Measurements from ENCODE around the gene GABRA1. TPM values are rescaled to one million over a fixed set of nuclear protein-coding genes. Genes with fewer than 3 reads are reported as not detected.

The GABRA1 gene
- total RNA-seq = not detected
- long read RNA-seq = 0 reads

DNA sequence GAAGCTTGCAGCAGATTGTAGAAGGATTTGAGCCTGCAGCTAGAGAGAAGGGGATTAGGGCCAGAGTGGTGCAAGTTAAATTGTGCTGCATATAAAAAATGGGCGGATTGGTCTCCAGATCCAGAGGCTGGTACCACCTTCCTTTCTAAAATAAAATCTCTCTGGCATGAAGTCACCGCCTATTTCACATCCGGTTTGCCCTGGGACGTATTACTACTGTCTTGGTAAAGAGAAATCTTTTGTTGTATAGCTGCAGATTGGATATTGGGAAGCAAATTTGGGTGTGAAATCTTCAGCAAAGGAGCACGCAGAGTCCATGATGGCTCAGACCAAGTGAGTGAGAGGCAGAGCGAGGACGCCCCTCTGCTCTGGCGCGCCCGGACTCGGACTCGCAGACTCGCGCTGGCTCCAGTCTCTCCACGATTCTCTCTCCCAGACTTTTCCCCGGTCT is at the start of gene GABRA1:
TSS of gene GABRA1 (plus strand) at position 180 of the 451 bp plus-strand sequence. CDS start 2,691 bp downstream, outside the sequence.
- no peak for ATAC-seq (ENCODE audit: poor library complexity)

DNA sequence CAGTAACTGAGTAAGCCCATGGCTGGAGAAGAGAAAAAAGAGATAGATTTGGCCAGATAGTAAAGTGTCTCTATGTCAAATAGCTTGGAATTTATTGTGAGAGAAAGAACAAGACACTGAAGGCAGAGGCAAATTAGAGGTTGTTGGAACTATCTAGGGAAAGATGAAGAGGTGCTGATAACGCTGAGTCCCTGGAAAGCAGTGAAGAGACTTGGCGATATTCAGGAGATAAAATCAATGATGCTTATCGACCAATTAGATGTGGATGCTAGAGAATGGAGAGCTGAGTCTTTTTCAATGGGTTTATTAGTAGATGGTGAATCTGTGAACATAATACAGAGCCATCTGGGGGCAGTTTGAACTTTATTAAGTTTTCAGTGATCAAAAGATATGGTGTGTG is 48.6 kb upstream of the GABRA1 start:
- no peak for ATAC-seq (ENCODE audit: poor library complexity)
- no peak for DNase-seq

More for the DNA sequence above, at the start of gene GABRA1:
- intact Hi-C loops (cut with DNase I) = no loop called here
- DNase-seq = no peak

DNA sequence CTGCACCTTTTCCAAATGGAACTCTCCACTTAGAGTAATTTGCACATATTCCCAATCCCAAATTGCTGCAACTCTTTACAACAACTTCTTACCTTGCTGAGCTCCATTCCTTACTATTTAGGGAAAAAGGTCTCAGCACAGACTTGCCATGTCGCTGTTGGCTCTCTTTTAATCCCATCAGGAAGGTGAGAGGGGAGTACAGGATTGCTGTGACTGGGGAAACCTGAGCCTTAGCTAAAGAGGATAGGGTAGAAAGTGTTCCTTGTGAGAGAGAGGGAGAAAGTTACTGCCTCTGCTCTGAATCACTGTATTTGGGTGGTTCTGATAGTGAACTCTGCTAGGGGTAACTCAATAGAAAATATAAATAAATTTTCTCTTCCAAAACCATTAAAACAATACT is 43.7 kb upstream of the GABRA1 start:
- intact Hi-C loops (cut with DNase I) = no loop called here
- ATAC-seq (ENCODE audit: poor library complexity) (no peak), DNase-seq (no peak)

More for the DNA sequence above, 48.6 kb upstream of the GABRA1 start:
- intact Hi-C loops (cut with DNase I) = no loop called here

DNA sequence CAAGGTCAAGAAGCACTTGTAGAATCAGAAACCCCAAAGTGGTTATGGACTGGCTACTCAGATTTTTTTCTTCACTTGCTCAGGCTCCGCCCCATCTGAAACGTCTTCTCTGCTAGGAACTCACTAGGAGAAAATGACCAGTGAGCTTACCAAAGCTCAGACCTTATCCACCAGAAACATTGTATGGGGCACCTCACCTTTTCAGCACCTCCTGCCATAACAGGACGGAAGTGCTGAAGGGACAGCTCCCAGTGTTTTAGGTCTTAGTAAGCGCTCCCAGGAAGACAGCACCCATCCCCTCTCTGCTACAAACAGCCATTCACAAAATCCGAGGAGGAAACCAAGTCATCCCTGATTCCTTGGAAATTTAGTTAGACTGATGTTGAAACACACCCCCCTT is 1.2 kb upstream of the GABRA1 start:
- intact Hi-C loops (cut with DNase I) = no loop called here
- ATAC-seq (ENCODE audit: poor library complexity) (no peak), DNase-seq (no peak)

DNA sequence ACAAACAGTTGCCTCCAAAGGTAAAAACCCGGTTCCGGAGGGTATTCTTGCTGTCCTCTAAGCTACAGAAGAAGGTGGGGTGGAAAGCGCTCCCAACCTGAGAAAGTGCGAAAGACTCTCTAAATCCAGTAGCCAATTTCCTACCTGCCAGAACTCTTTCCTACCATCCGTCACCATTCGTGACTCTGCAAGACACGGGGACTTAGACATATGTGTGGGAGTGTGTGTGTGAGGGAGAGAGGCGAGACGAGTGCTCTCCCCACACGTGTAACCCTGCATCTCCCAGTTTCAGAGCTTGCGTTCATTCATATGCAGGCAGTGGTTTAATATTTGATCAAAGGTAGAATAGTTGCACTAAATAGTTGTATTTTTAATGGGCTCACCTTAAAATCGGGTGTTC is 473 bp upstream of the GABRA1 start:
- intact Hi-C loops (cut with DNase I) = no loop called here
- ATAC-seq (ENCODE audit: poor library complexity) (no peak), DNase-seq (no peak)

DNA sequence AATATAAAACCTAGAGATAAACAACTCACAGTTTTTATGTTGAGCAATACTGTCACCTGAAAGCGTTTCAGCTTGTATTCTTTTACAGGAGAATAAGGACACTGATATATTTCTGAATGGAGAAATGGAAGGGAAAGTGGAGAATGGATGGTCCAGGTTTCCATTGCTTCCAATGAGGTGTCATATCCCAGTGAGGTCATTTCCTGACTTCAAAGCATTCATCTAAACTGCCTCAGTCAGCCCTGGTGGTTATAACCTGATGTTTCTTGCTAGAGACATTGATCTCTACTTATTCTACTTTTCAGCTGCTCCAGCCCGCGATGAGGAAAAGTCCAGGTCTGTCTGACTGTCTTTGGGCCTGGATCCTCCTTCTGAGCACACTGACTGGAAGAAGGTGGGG is 2.6 kb downstream of the GABRA1 start:
- ATAC-seq (ENCODE audit: poor library complexity) (no peak), DNase-seq (no peak)
- intact Hi-C loops (cut with DNase I) = no loop called here

DNA sequence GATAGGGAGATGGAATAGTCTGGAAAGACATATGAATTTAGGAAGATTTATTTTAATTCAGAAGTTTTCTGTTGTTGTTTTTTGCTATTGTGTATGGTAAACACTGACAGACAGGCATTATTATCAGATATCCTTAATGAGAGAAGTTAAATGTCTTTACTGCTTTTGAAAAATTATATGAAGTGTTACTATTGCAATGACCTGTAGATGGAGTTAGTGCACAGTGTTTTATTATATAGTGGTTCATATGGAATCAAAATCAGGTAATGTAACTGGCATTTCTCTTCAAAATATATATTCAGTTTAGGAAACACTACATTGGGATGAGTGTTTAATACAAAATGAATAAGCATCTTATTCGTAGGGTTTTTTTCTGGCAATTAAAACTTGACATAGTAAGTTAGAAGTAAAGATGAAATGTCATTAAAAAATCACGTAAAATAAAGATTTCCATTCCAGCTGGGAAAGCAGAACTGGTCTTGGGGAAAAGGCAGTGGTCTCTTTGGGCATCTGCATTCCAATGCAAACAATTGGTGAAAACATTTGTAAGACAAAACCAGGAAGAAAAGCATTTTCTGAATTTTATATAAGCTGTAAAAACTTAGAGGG is 3.9 kb downstream of the GABRA1 start:
- intact Hi-C loops (cut with DNase I) = no loop called here
- DNase-seq (no peak), ATAC-seq (ENCODE audit: poor library complexity) (no peak)

DNA sequence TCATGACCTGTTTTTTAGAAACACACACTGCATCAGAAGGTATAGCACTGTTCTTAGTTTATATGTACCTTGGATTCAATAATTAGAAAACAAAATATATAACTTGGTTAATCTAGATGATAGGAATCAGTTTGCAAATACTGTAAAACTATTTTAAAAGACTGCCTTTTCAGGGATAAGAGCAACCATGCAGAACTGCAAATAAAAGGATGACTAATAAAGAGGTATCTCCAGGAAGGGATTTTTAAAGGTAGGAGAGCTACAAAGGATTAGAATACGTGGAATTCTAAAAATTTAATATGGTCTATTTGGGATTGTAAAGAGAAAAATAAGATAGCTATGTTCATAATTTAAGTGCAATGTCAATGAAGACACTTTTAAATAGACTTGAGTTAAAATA is 9.4 kb downstream of the GABRA1 start:
- DNase-seq (no peak), ATAC-seq (ENCODE audit: poor library complexity) (no peak)
- intact Hi-C loops (cut with DNase I) = no loop called here

DNA sequence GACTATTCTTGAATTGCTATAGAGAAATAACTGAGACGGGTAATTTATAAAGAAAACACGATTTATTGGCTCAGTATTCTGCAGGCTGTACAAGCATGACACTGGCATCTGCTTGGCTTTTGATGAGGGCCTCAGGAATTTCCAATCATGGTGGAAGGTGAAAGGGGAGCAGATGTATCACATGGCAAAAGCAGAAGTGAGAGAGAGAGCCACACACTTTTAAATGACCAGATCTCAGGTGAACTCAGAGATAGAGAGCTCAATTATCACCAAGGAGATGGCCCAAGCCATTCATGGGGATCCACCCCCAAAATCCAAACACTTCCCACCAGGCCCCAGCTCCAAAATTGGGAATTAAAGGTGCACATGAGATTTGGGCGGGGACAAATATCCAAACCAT is 15.3 kb downstream of the GABRA1 start:
- no peak for ATAC-seq (ENCODE audit: poor library complexity)
- intact Hi-C loops (cut with DNase I) = no loop called here
- no peak for DNase-seq

DNA sequence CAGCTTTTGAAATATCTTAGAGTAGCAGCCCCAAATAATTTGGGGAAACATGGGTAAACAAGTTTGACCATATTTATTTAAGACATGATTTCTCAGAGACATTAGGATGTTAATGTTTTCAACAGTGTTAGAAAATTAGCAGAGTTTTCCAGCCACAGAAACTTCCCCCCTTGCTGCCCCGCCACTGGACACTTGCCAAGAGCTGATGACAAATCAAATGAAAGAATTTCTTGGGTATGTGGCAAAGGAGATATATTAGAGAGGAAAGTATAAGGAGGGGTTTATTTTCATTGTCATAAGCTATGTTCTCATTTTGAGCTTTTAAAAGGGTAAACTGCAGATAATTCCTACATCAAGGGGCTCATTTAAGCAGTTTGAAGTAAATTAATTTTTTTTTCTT is 15.9 kb downstream of the GABRA1 start:
- intact Hi-C loops (cut with DNase I) = no loop called here
- ATAC-seq (ENCODE audit: poor library complexity) (no peak), DNase-seq (no peak)

DNA sequence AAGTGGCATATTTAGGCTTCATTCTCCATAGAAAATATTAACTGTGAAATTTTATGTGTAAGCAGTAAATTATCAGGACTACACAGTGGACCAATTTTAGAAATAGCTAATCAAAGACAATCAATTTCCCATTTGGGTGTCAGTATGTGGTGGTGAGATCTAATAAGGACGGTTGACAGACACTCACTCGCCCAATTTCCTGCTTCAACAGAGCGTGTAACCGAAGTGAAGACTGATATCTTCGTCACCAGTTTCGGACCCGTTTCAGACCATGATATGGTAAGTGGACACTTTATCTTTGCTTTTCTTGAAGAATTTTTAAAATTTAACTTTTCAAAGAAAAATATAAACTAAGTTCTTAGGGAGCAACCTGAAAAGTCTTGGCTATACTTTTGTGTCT is 17.6 kb downstream of the GABRA1 start:
- ATAC-seq (ENCODE audit: poor library complexity) (no peak), DNase-seq (no peak)
- intact Hi-C loops (cut with DNase I) = no loop called here

DNA sequence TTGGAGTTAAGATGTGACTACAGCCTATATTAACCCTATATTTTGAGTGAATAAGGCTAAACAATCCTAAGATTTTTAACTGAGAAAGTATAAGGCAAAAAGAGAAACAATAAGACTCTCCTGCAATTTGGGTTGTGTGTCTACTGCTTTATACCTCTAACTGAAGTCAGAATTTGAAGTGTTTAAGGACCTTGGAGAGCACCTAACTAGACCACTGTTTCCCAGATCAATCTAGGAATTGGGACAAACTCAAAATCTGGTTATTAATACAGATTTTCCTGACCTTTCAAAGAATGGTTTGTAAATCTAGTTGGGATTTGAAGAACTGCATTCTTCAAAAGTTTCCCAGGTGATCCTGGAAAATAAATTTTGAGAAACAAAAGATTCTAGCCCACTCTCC is 42.1 kb downstream of the GABRA1 start:
- intact Hi-C loops (cut with DNase I) = no loop called here
- ATAC-seq (ENCODE audit: poor library complexity) (no peak), DNase-seq (no peak)

DNA sequence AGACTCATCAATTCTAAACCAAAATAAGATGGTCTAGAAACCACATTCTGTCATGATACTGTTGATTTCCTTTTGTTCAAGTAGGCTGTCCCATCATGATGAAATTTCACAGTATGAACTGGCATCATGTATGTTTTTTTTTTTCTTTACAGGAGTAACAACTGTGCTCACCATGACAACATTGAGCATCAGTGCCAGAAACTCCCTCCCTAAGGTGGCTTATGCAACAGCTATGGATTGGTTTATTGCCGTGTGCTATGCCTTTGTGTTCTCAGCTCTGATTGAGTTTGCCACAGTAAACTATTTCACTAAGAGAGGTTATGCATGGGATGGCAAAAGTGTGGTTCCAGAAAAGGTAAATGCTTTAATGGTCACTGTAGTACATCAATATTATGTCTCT is 47.6 kb downstream of the GABRA1 start:
- ATAC-seq (ENCODE audit: poor library complexity) (no peak), DNase-seq (no peak)
- intact Hi-C loops (cut with DNase I) = no loop called here

DNA sequence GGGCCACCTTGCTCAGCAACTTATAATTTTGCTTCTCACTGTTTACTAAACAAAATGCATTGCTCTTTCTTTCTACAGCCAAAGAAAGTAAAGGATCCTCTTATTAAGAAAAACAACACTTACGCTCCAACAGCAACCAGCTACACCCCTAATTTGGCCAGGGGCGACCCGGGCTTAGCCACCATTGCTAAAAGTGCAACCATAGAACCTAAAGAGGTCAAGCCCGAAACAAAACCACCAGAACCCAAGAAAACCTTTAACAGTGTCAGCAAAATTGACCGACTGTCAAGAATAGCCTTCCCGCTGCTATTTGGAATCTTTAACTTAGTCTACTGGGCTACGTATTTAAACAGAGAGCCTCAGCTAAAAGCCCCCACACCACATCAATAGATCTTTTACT is 49.1 kb downstream of the GABRA1 start:
- DNase-seq (no peak), ATAC-seq (ENCODE audit: poor library complexity) (no peak)
- intact Hi-C loops (cut with DNase I) = no loop called here

DNA sequence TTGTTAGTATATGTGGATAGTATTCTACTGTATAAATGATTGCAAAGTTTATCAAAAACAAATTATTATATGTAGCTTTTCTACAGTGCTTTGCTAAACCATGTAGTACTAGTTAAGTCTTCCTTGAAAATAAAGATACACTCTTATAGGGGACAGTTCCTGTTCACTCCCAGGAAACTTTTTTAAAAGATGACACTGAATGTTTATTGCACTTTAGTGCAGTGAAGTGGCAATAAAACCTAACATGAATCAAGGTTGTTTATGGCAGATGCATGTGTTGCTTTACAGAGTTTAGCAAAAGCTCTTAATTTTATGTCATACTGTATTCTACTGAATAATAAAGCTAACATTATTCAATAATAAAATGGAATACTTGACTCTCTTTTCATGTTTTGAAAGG is 51.7 kb downstream of the GABRA1 start:
- ATAC-seq (ENCODE audit: poor library complexity) (no peak), DNase-seq (no peak)
- intact Hi-C loops (cut with DNase I) = no loop called here

DNA sequence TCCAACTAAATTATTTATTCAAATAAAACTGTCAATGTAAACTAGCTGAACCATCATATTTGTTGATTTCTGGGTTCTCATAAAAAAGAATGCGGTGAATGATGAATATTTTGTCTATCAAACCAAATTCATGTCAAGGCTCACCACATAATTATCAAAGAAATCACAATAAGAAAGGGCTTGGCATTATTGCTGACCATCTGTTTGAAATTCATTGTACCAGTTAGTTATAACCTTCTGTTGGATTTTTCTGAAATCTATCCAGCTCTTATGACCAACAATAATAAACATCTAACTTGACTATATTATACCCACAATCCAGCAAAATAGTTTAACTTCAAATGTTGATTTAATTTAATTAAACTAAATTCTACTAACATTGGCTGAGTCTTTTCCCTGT is 53.1 kb downstream of the GABRA1 start:
- intact Hi-C loops (cut with DNase I) = no loop called here
- DNase-seq = no peak
- ATAC-seq (ENCODE audit: poor library complexity) = no peak

DNA sequence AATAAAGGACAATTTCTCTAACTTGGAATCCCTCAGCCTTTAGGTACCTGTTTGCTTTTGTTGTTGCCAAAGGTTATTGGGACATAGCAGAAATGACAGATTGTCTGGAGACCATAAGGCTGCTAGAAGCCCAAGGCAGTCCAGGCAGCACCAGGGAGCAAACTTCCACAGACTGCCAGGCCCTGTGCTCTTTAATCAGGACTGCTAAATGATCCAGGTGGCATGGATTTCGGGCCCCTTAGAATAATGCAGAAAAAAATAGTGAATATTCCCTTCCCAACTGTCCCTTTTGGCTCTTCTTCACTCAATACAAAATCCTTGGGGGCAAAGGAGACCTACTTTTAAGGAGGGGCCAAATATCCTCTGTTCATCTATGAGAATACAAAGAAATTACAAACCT is 73.9 kb downstream of the GABRA1 start:
- ATAC-seq (ENCODE audit: poor library complexity) (no peak), DNase-seq (no peak)

DNA sequence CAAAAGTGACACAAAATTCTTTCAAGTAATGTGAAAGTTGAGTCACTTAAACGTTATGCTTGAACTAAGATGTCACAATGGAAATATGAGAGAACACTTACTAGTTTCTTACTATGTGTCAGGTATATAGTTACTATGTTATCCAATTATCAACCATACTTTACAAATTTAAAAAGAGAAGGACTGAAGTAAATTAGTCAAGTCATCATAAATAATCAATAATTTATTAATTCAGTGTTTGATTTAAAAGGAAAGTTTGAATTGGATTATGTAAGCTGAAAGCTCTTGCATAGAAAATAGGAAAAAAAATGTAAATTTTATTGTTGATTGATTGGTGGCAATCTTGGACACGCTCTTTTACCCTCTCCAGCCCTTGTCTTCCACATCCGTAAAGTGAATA is 76.3 kb downstream of the GABRA1 start:
- ATAC-seq (ENCODE audit: poor library complexity) = no peak
- intact Hi-C loops (cut with DNase I) = no loop called here
- no peak for DNase-seq

More for the DNA sequence above, 73.9 kb downstream of the GABRA1 start:
- intact Hi-C loops (cut with DNase I) = no loop called here

DNA sequence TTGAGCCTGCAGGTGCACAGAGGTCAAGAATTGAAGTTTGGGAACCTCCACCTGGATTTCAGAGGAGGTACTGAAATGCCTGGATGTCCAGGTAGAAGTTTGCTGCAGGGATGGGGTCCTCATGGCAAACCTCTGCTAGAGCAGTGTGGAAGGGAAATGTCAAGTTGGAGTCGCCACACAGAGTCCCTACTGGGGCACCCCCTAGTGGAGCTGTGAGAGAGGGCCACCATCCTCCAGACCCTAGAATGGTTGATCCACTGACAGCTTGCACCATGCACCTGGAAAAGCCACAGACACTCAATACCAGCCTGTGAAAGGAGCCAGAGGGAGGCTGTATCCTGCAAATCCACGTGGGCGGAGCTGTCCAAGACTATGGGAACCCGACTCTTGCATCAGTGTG is 78.0 kb downstream of the GABRA1 start:
- DNase-seq (no peak), ATAC-seq (ENCODE audit: poor library complexity) (no peak)
- intact Hi-C loops (cut with DNase I) = no loop called here

DNA sequence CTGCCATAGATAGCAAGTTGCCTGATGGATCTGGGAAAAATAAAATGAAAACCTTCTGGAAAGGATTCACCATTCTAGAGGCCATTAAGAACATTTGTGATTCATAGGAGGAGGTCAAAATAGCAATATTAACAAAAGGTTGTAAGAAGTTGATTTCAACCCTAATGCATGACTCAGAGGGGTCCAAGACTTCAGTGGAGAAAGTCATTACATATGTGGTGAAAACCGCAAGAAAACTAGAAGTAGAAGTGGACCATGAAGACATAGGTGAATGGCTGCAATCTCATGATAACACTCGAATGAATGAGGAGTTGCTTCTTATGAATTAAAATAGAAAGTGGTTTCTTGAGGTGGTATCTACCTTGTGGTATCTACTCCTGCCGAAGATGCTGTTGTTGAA is 86.6 kb downstream of the GABRA1 start:
- intact Hi-C loops (cut with DNase I) = no loop called here
- ATAC-seq (ENCODE audit: poor library complexity) = no peak
- no peak for DNase-seq

DNA sequence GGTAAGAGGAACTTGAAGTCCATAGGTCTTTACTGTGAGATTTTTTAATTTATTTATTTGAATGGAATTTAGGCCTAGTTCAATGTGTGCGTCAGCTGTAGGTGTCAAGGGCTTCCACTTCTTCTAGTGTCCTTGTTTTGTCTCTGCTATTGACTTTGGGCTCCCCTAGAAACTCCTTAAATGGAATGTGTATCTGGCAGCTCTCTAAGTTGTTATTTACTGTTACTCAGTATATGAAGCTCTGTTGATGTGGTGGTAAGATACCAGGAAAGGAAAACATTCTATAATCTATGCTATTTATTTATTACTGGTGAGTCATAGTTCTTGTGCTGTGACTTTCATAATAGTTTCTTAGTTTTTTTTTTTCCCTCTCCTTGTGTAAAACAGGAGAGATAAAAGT is 97.1 kb downstream of the GABRA1 start:
- intact Hi-C loops (cut with DNase I) = no loop called here
- no peak for DNase-seq
- ATAC-seq (ENCODE audit: poor library complexity) = no peak

Measured in Right ventricle myocardium superior (tissue), 1 donor.